ENCODE results near the gene BCL7C. TPM values are rescaled to one million over a fixed set of nuclear protein-coding genes. Genes with fewer than 3 reads are reported as not detected.

The BCL7C gene
- total RNA-seq, 1 donor from 2014 or later = 35.0 TPM

DNA sequence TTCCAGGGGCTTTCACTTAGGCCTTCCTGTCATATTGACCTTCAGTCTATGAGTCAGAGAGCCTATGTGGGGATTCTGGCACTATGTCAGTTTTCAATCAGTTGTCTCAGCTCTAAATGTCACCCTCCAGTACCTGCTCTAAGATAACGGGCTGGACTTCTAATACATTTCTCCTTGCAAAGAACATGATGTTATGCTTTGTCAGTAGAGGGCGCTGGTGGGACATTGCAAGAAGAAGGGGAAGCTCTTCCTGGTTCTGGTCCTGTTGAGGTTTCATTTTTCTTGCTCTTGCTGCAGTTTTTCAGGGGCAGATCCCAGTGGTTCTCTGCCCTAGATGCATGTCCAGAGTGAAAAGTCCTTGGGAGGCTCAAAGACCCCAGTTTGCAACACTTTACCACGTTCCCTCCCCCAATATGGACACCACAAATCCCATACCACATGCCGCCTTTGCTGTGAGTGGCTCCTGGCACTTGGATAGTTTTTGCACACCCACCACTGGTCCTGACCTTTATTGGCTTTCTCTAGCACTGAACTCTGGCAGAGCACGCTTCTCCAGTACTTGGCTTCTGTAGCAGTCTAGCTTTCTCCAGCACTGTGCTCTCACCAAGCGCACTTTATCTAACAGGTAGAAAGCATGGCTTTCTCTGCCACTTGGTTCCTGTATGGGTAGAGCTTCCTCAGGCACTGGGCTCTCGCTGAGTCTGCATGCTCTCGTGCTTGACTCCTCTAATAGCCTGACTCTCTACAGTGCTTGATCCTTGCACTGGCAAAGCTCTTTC lies 49.0 kb downstream of the BCL7C start:
- TF ChIP-seq, protein P1, sequence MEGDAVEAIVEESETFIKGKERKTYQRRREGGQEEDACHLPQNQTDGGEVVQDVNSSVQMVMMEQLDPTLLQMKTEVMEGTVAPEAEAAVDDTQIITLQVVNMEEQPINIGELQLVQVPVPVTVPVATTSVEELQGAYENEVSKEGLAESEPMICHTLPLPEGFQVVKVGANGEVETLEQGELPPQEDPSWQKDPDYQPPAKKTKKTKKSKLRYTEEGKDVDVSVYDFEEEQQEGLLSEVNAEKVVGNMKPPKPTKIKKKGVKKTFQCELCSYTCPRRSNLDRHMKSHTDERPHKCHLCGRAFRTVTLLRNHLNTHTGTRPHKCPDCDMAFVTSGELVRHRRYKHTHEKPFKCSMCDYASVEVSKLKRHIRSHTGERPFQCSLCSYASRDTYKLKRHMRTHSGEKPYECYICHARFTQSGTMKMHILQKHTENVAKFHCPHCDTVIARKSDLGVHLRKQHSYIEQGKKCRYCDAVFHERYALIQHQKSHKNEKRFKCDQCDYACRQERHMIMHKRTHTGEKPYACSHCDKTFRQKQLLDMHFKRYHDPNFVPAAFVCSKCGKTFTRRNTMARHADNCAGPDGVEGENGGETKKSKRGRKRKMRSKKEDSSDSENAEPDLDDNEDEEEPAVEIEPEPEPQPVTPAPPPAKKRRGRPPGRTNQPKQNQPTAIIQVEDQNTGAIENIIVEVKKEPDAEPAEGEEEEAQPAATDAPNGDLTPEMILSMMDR (conservative IDR thresholded peaks at IDR 0.05) = peak; percentile 86
- H3K27ac Mint-ChIP-seq = peak overlapping the region; percentile 41
- H3K4me1 Mint-ChIP-seq (ENCODE audit: unreplicated experiment) = peaks cover 10% of the 10 kb centered on the region
- H3K27me3 Mint-ChIP-seq = no peaks in the 10 kb centered on the region
- H3K4me3 Mint-ChIP-seq = peak overlapping the region; percentile 48
- no peaks in the 10 kb centered on the region for H3K36me3 Mint-ChIP-seq
- H3K9me3 Mint-ChIP-seq = no peaks in the 10 kb centered on the region
- no peak for DNase-seq (ENCODE audit: extremely low spot score, unreplicated experiment)

DNA sequence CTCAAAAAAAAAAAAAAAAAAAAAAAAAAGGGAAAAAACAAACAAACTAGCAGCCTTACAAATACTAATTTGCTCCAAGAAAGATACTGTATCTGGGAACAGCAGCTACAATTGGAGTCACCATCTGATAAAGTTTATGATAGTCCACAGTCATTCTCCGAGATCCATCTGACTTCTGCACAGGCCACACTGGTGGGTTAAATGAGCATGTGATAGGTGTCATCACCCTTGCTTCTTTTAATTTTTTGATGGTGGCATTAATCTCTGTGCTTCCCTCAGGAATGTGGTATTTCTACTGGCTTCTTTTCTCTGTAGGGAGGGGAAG lies 49.6 kb downstream of the BCL7C start:
- Mint-ChIP-seq H3K36me3 (no peaks in the 10 kb centered on the region), H3K4me3 (no peak overlapping the region), H3K9me3 (no peaks in the 10 kb centered on the region), H3K27me3 (no peaks in the 10 kb centered on the region), H3K4me1 (ENCODE audit: unreplicated experiment) (peaks cover 15% of the 10 kb centered on the region), H3K27ac (peak overlapping the region; percentile 41)
- no peak for DNase-seq (ENCODE audit: extremely low spot score, unreplicated experiment)
- TF ChIP-seq, protein P1 (conservative IDR thresholded peaks at IDR 0.05) = no peak

DNA sequence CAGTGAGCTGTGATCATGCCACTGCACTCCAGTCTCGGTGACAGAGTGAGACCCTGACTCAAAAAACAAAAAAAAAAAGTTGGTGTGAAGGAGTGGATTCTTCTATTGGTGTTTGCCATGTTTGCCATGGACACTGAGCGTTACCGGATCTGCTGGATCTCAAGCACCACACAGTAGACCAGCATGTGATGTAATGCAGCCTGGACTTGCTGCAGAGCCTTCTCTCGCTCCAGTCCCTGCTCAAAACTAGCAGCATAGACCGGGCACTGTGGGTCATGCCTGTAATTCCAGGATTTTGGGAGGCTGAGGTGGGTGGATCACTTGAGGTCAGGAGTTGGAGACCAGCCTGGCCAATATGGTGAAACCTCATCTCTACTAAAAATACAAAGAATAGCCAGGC lies 50.4 kb downstream of the BCL7C start:
- Mint-ChIP-seq H3K4me1 (ENCODE audit: unreplicated experiment) (peaks cover 17% of the 10 kb centered on the region), H3K27ac (no peak overlapping the region), H3K36me3 (no peaks in the 10 kb centered on the region), H3K27me3 (no peaks in the 10 kb centered on the region), H3K4me3 (no peak overlapping the region), H3K9me3 (no peaks in the 10 kb centered on the region)
- TF ChIP-seq, protein P1 (conservative IDR thresholded peaks at IDR 0.05) = no peak
- no peak for DNase-seq (ENCODE audit: extremely low spot score, unreplicated experiment)

DNA sequence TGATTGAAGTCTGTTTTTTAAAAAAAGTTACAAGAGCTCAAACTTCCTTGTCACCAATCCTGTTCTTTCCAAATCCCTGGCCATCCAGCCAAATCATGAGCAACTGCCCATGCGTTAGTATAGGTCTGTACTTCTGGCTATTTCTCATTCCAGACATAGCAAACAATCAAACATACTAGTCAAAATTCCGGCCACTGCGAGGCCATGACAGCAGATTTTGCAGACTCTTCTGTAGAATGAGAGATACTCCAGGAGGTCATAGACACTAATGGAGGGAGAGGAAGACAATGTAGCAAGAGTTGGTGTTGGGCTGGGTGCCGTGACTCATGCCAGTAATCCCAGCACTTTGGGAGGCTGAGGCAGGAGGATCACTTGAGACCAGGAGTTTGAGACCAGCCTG lies 50.9 kb downstream of the BCL7C start:
- no peak overlapping the region for H3K27ac Mint-ChIP-seq
- TF ChIP-seq, protein P1 (conservative IDR thresholded peaks at IDR 0.05) = no peak
- H3K9me3 Mint-ChIP-seq = no peaks in the 10 kb centered on the region
- H3K4me3 Mint-ChIP-seq = no peak overlapping the region
- H3K4me1 Mint-ChIP-seq (ENCODE audit: unreplicated experiment) = peaks cover 17% of the 10 kb centered on the region
- no peak for DNase-seq (ENCODE audit: extremely low spot score, unreplicated experiment)
- no peaks in the 10 kb centered on the region for H3K27me3 Mint-ChIP-seq
- H3K36me3 Mint-ChIP-seq = no peaks in the 10 kb centered on the region

DNA sequence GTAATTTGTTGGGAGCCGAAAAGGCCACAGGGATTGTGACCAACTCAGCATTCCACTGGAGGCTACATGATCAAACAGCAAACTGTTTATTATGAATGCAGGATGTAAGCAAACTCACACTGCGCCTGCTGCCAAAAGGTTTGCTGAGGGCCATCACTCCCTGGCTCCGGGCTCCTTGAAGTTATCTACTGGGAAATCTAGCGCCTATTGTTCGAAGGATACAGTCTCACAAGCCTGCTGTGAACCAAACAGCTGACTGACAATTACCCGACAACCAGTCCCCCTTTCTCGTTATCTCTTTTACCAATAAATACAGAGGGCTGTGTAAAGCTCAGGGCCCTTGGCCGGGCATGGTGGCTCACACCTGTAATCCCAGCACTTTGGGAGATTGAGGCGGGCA lies 52.5 kb downstream of the BCL7C start:
- no peaks in the 10 kb centered on the region for H3K36me3 Mint-ChIP-seq
- TF ChIP-seq, protein P1 (conservative IDR thresholded peaks at IDR 0.05) = no peak
- no peak overlapping the region for H3K27ac Mint-ChIP-seq
- H3K9me3 Mint-ChIP-seq = no peaks in the 10 kb centered on the region
- no peaks in the 10 kb centered on the region for H3K27me3 Mint-ChIP-seq
- H3K4me1 Mint-ChIP-seq (ENCODE audit: unreplicated experiment) = peaks cover 17% of the 10 kb centered on the region
- no peak for DNase-seq (ENCODE audit: extremely low spot score, unreplicated experiment)
- H3K4me3 Mint-ChIP-seq = no peak overlapping the region
